NCI-H2081 treated with DMSO at 0.1 percent for 48 hours (cell line): ENCODE data around the gene SEPTIN7.
A peak's percentile ranks its signal among the peaks of the same experiment; 100 is the strongest.

Experiments used
- DNase-seq: peaks from one replicate; lab custom pipeline; 2025; lab: John Stamatoyannopoulos, UW

The SEPTIN7 gene

GRCh38 chr7:35787925-35788324 is 12.9 kb upstream of the SEPTIN7 start:
- no peak for DNase-seq

- DNase-seq, result no peak
Measured at GRCh38 chr7:35792472-35792871, 8.4 kb upstream of the SEPTIN7 start.

- DNase-seq, result no peak
Measured at GRCh38 chr7:35792873-35793489, 7.9 kb upstream of the SEPTIN7 start.

- DNase-seq, result no peak
Measured at GRCh38 chr7:35797311-35797710, 3.5 kb upstream of the SEPTIN7 start.

GRCh38 chr7:35799846-35800717 is 775 bp upstream of the SEPTIN7 start:
- peak; percentile 84 for DNase-seq

GRCh38 chr7:35801392-35802101 is 690 bp downstream of the SEPTIN7 start:
- no peak for DNase-seq

GRCh38 chr7:35802102-35802466 is 1.2 kb downstream of the SEPTIN7 start:
- DNase-seq, result no peak

GRCh38 chr7:35802649-35803048 is 1.8 kb downstream of the SEPTIN7 start:
- DNase-seq, result no peak

- no peak for DNase-seq
Measured at GRCh38 chr7:35804231-35804970, 3.5 kb downstream of the SEPTIN7 start.

GRCh38 chr7:35805876-35806275 is 5.0 kb downstream of the SEPTIN7 start:
- DNase-seq, result no peak

GRCh38 chr7:35816514-35816913 is 15.7 kb downstream of the SEPTIN7 start:
- no peak for DNase-seq

- DNase-seq, result no peak
Measured at GRCh38 chr7:35817181-35817580, 16.3 kb downstream of the SEPTIN7 start.

GRCh38 chr7:35817930-35818329 is 17.1 kb downstream of the SEPTIN7 start:
- no peak for DNase-seq

- no peak for DNase-seq
Measured at GRCh38 chr7:35818513-35818912, 17.7 kb downstream of the SEPTIN7 start.

GRCh38 chr7:35819310-35819709 is 18.5 kb downstream of the SEPTIN7 start:
- DNase-seq, result no peak

- DNase-seq, result no peak
Measured at GRCh38 chr7:35819954-35820703, 19.3 kb downstream of the SEPTIN7 start.

- no peak for DNase-seq
Measured at GRCh38 chr7:35820858-35821257, 20.0 kb downstream of the SEPTIN7 start.

GRCh38 chr7:35823440-35823839 is 22.6 kb downstream of the SEPTIN7 start:
- DNase-seq, result no peak

GRCh38 chr7:35825974-35826373 is 25.1 kb downstream of the SEPTIN7 start:
- DNase-seq, result no peak

- no peak for DNase-seq
Measured at GRCh38 chr7:35826751-35827150, 25.9 kb downstream of the SEPTIN7 start.

- DNase-seq, result no peak
Measured at GRCh38 chr7:35828817-35829216, 28.0 kb downstream of the SEPTIN7 start.

GRCh38 chr7:35831208-35831607 is 30.4 kb downstream of the SEPTIN7 start:
- DNase-seq, result no peak
